Fibroblast of skin of back (primary cell): ENCODE measurements around the gene CPEB1.
A peak's percentile ranks its signal among the peaks of the same experiment; 100 is the strongest.

Experiments
- DNase-seq: peaks from one replicate; pipeline ENCODE4 v3.0.0-alpha.2; 2013

Gene CPEB1

GRCh38 chr15:82587805-82588204 is 59.4 kb downstream of the CPEB1 start:
- no peak for DNase-seq

- peak; percentile 54 for DNase-seq
These were observed 62.1 kb downstream of the CPEB1 start for GRCh38 chr15:82585072-82585471.

- DNase-seq, result no peak
These were observed 66.5 kb downstream of the CPEB1 start for GRCh38 chr15:82580713-82581112.

GRCh38 chr15:82575335-82575734 is 71.8 kb downstream of the CPEB1 start:
- DNase-seq, result no peak

- no peak for DNase-seq
These were observed 74.2 kb downstream of the CPEB1 start for GRCh38 chr15:82572986-82573385.

- no peak for DNase-seq
These were observed 74.9 kb downstream of the CPEB1 start for GRCh38 chr15:82572311-82572710.

- peak; percentile 81 for DNase-seq
These were observed 75.4 kb downstream of the CPEB1 start for GRCh38 chr15:82571722-82572222.

- DNase-seq, result peak; percentile 57
These were observed 76.2 kb downstream of the CPEB1 start for GRCh38 chr15:82570721-82571508.

GRCh38 chr15:82569834-82570233 is 77.3 kb downstream of the CPEB1 start:
- DNase-seq, result no peak

GRCh38 chr15:82568986-82569385 is 78.2 kb downstream of the CPEB1 start:
- DNase-seq, result no peak

- no peak for DNase-seq
These were observed 79.5 kb downstream of the CPEB1 start for GRCh38 chr15:82567661-82568060.

GRCh38 chr15:82566690-82567089 is 80.5 kb downstream of the CPEB1 start:
- peak; percentile 87 for DNase-seq

GRCh38 chr15:82558502-82558901 is 88.7 kb downstream of the CPEB1 start:
- no peak for DNase-seq

- no peak for DNase-seq
These were observed 90.7 kb downstream of the CPEB1 start for GRCh38 chr15:82556315-82557035.

GRCh38 chr15:82554849-82555248 is 92.3 kb downstream of the CPEB1 start:
- DNase-seq, result peak; percentile 34

- DNase-seq, result no peak
These were observed 92.8 kb downstream of the CPEB1 start for GRCh38 chr15:82554351-82554750.

GRCh38 chr15:82553846-82554245 is 93.3 kb downstream of the CPEB1 start:
- no peak for DNase-seq

GRCh38 chr15:82552861-82553260 is 94.3 kb downstream of the CPEB1 start:
- DNase-seq, result no peak

- DNase-seq, result no peak
These were observed 95.4 kb downstream of the CPEB1 start for GRCh38 chr15:82551646-82552247.

- DNase-seq, result no peak
These were observed 97.9 kb downstream of the CPEB1 start for GRCh38 chr15:82549199-82549665.

- DNase-seq, result no peak
These were observed 98.5 kb downstream of the CPEB1 start for GRCh38 chr15:82548700-82549099.

- no peak for DNase-seq
These were observed 101.7 kb downstream of the CPEB1 start for GRCh38 chr15:82545478-82545877.

GRCh38 chr15:82545002-82545401 is 102.2 kb downstream of the CPEB1 start:
- DNase-seq, result no peak
